Uterus (tissue), 2 donors: ENCODE data around the gene PNLIPRP1.

ENCODE experiments used
- CTCF ChIP-seq, 4 experiments: fragments of 200-600 bp in 2 of 4; fragments of 450-650 bp in 2 of 4; sonication (generic) in 2 of 4; IDR thresholded peaks; one replicate each; pipeline ENCODE4 v1.5.1; 2016 to 2019; ENCODE audit warnings: antibody characterized with exemption in 4 of 4, mild to moderate bottlenecking in 2 of 4, moderate library complexity in 1 of 4
- POLR2A ChIP-seq, 2 donors: fragments of 450-650 bp; IDR thresholded peaks; one replicate each; pipeline ENCODE4 v1.6.1; 2016; ENCODE audit warnings: antibody characterized with exemption in 2 of 2, mild to moderate bottlenecking in 1 of 2, moderate library complexity in 1 of 2

GRCh38 chr10:116614796-116615195 lies 24.0 kb downstream of the PNLIPRP1 start:
- TF ChIP-seq CTCF (IDR thresholded peaks at IDR 0.05) (no peak), POLR2A (IDR thresholded peaks at IDR 0.05) (no peak)
